ENCODE measurements around the gene DRC7. TPM values are rescaled to one million over a fixed set of nuclear protein-coding genes. Genes with fewer than 3 reads are reported as not detected.
A peak's percentile ranks its signal among the peaks of the same experiment; 100 is the strongest.

The DRC7 gene
- total and polyA plus RNA-seq, 2 experiments from 2014 or later = 0.83 to 2.0 TPM

- no peaks in the 10 kb centered on the region for H3K9me3 ChIP-seq (ENCODE audit: low read depth)
- no peaks in the 10 kb centered on the region for H3K36me3 ChIP-seq
- H3K27me3 ChIP-seq = no peaks in the 10 kb centered on the region
- no peaks in the 10 kb centered on the region for H3K4me1 ChIP-seq (ENCODE audit: low read depth)
- DNase-seq (ENCODE audit: low read depth in 1 of 2, low spot score in 1 of 2) = no peak
- TF ChIP-seq CTCF (IDR thresholded peaks at IDR 0.05; ENCODE audit: low read depth, low read length) = no peak
- H3K27ac ChIP-seq = no peak overlapping the region
- no peak overlapping the region for H3K4me3 ChIP-seq
These were observed 41.7 kb upstream of the DRC7 start for GRCh38 chr16:57652695-57653471.

GRCh38 chr16:57653936-57654335 is 40.7 kb upstream of the DRC7 start:
- peak in 1 of 2 donors; percentile 63 for DNase-seq (ENCODE audit: low read depth in 1 of 2, low spot score in 1 of 2)
- Histone ChIP-seq H3K9me3 (ENCODE audit: low read depth) (no peaks in the 10 kb centered on the region), H3K4me1 (ENCODE audit: low read depth) (no peaks in the 10 kb centered on the region), H3K4me3 (no peak overlapping the region), H3K36me3 (no peaks in the 10 kb centered on the region), H3K27ac (no peak overlapping the region), H3K27me3 (no peaks in the 10 kb centered on the region)
- no peak for TF ChIP-seq CTCF (IDR thresholded peaks at IDR 0.05; ENCODE audit: low read depth, low read length)

DNA sequence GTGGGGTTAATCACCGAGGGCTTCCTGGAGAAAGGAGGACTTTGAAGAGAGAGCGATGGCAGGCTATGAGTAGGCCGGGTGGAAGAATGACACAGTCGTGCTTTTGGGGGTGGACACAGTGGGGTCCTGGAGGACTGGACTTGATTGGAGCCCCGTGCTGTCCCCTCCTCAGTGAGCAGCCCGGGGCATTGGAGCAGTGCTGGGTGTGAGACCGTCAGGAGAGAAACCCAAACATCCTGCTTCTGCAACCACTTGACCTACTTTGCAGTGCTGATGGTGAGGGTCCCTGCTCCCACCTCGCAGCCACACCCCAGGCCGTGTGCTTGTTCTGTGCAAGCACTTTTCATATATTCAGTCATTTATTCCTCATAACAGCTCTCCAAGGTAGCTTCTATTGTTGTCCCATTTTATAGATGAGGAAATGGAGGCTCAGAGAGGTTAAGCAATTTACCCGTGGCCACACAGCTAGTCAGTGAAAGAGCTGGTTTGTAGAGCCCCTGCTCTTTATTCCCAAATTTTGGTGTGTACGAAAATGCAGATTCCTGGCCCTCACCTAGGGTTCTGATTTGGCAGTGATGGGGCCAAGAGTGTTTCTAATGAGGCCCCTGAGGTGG is 38.2 kb upstream of the DRC7 start:
- no peak overlapping the region for H3K4me3 ChIP-seq
- no peaks in the 10 kb centered on the region for H3K9me3 ChIP-seq (ENCODE audit: low read depth)
- H3K27ac ChIP-seq = no peak overlapping the region
- no peaks in the 10 kb centered on the region for H3K4me1 ChIP-seq (ENCODE audit: low read depth)
- H3K27me3 ChIP-seq = no peaks in the 10 kb centered on the region
- no peaks in the 10 kb centered on the region for H3K36me3 ChIP-seq
- no peak for DNase-seq (ENCODE audit: low read depth in 1 of 2, low spot score in 1 of 2)
- TF ChIP-seq CTCF (IDR thresholded peaks at IDR 0.05; ENCODE audit: low read depth, low read length) = no peak

- Histone ChIP-seq H3K27ac (no peak overlapping the region), H3K9me3 (ENCODE audit: low read depth) (no peaks in the 10 kb centered on the region), H3K27me3 (no peaks in the 10 kb centered on the region), H3K4me1 (ENCODE audit: low read depth) (no peaks in the 10 kb centered on the region), H3K36me3 (no peaks in the 10 kb centered on the region), H3K4me3 (no peak overlapping the region)
- no peak for DNase-seq (ENCODE audit: low read depth in 1 of 2, low spot score in 1 of 2)
- TF ChIP-seq CTCF (IDR thresholded peaks at IDR 0.05; ENCODE audit: low read depth, low read length) = no peak
These were observed 37.4 kb upstream of the DRC7 start for GRCh38 chr16:57657228-57657627.

- Histone ChIP-seq H3K9me3 (ENCODE audit: low read depth) (no peaks in the 10 kb centered on the region), H3K27me3 (no peaks in the 10 kb centered on the region), H3K4me1 (ENCODE audit: low read depth) (no peaks in the 10 kb centered on the region), H3K4me3 (no peak overlapping the region), H3K27ac (no peak overlapping the region), H3K36me3 (no peaks in the 10 kb centered on the region)
- no peak for DNase-seq (ENCODE audit: low read depth in 1 of 2, low spot score in 1 of 2)
- TF ChIP-seq CTCF (IDR thresholded peaks at IDR 0.05; ENCODE audit: low read depth, low read length) = no peak
These were observed 36.3 kb upstream of the DRC7 start for GRCh38 chr16:57658130-57658877.
